ENCODE data around the gene RPL18. TPM values are rescaled to one million over a fixed set of nuclear protein-coding genes. Genes with fewer than 3 reads are reported as not detected.

The RPL18 gene
- total RNA-seq, 1 donor from 2014 or later: 4,233 TPM

DNA sequence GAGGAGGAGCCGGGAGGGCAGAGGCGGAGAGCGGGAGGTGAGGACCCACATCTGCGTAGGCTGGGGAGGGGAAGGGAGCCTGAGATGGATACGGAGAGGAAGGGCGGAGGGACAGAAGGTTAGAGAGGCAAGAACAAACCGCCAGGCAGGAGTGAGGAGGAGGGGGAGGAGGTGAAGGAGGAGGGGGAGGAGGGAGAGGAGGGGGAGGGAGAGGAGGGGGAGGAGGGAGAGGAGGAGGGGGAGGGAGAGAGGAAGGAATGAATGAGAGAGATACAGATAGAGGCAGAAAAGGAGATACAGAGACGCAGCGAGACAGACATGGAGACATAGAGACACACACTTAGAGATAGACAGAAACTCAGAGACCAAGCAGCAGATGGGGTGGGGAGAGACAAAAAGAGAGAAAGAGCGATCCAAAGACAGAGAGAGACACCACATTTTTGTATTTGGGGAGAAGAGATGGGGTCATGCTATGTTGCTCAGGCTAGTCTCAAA is 27.8 kb upstream of the RPL18 start:
- no peak for DNase-seq (ENCODE audit: low read depth)
- no peaks in the 10 kb centered on the region for H3K36me3 ChIP-seq (ENCODE audit: control insufficient read depth, insufficient read depth, low read length)
- no peak overlapping the region for H3K4me3 ChIP-seq (ENCODE audit: low read depth, low read length)
- H3K27me3 ChIP-seq (ENCODE audit: control insufficient read depth, insufficient read depth, low read length): no peaks in the 10 kb centered on the region
- TF ChIP-seq, protein P1, sequence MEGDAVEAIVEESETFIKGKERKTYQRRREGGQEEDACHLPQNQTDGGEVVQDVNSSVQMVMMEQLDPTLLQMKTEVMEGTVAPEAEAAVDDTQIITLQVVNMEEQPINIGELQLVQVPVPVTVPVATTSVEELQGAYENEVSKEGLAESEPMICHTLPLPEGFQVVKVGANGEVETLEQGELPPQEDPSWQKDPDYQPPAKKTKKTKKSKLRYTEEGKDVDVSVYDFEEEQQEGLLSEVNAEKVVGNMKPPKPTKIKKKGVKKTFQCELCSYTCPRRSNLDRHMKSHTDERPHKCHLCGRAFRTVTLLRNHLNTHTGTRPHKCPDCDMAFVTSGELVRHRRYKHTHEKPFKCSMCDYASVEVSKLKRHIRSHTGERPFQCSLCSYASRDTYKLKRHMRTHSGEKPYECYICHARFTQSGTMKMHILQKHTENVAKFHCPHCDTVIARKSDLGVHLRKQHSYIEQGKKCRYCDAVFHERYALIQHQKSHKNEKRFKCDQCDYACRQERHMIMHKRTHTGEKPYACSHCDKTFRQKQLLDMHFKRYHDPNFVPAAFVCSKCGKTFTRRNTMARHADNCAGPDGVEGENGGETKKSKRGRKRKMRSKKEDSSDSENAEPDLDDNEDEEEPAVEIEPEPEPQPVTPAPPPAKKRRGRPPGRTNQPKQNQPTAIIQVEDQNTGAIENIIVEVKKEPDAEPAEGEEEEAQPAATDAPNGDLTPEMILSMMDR (IDR thresholded peaks at IDR 0.05; ENCODE audit: insufficient read depth, low read length, severe bottlenecking): no peak
- no peak for FAIRE-seq

DNA sequence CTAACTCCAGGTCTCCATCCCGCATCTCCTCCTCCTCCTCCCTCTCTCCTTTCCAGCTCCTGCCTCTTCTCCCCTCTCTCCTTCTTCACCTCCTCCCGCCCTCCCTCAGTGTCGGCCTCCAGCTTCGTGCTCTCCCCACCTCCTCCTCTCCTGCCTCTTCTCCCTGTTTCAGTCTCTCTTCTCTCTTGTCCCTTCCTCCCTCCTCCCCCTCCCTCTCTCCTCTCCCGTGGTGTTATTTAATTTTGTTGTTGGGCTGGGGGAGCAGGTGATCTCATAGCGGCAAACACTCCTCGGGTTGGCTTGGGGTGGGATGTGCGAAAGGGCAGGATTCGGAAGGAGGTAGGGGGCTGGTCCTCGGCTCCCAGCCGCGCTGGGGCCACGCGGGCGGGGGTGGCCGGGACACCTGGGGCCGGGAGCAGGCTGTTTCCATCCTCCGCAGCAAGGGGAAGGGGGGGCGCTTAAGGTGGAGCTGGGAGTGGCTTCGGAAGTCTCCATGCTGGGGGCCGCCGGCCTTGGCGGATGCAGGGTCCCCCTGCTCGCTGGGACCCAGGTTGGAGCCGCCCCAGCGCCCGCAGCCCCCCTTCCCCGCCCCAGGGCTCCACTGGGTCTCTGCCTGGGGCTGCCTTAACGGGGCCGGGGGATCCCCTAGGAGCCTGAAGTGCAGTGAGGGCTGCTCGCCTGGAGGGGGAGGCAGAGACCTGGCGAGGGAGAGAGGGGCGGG is 27.2 kb upstream of the RPL18 start, which contains the start of gene CA11:
Gene CA11 (minus strand): TSS at position 187 of the 721 bp plus-strand sequence. CDS start 555 bp downstream, outside the sequence.
- peak; percentile 56 for DNase-seq (ENCODE audit: low read depth)
- Histone ChIP-seq H3K4me3 (ENCODE audit: low read depth, low read length) (peak within 1 kb of the TSS; percentile 47), H3K36me3 (ENCODE audit: control insufficient read depth, insufficient read depth, low read length) (no peaks in the 10 kb centered on the region), H3K27me3 (ENCODE audit: control insufficient read depth, insufficient read depth, low read length) (no peaks in the 10 kb centered on the region)
- TF ChIP-seq, protein P1 (IDR thresholded peaks at IDR 0.05; ENCODE audit: insufficient read depth, low read length, severe bottlenecking): peak; percentile 80
- no peak for FAIRE-seq

DNA sequence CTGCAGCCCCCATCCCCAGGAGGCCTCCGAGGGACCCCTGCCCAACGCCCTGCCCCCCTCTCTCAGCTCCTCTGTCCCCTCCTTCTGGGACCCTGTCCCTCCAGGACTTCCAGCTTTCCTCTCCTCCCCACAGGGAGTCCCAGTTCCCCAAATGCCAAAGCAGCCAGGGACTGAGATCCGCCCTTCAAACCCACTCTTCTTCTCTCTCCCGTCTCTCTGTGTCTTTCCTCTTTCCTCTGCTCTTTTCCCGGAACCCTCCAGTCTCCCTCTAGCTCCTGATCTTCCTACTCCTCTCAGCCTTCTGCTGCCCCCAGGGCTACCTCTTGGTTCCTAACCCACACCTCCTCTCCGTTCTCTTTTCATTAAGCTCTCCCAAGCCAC is 26.6 kb upstream of the RPL18 start:
- TF ChIP-seq, protein P1 (IDR thresholded peaks at IDR 0.05; ENCODE audit: insufficient read depth, low read length, severe bottlenecking): no peak
- Histone ChIP-seq H3K27me3 (ENCODE audit: control insufficient read depth, insufficient read depth, low read length) (no peaks in the 10 kb centered on the region), H3K4me3 (ENCODE audit: low read depth, low read length) (peak overlapping the region; percentile 47), H3K36me3 (ENCODE audit: control insufficient read depth, insufficient read depth, low read length) (no peaks in the 10 kb centered on the region)
- FAIRE-seq (no peak), DNase-seq (ENCODE audit: low read depth) (no peak)

DNA sequence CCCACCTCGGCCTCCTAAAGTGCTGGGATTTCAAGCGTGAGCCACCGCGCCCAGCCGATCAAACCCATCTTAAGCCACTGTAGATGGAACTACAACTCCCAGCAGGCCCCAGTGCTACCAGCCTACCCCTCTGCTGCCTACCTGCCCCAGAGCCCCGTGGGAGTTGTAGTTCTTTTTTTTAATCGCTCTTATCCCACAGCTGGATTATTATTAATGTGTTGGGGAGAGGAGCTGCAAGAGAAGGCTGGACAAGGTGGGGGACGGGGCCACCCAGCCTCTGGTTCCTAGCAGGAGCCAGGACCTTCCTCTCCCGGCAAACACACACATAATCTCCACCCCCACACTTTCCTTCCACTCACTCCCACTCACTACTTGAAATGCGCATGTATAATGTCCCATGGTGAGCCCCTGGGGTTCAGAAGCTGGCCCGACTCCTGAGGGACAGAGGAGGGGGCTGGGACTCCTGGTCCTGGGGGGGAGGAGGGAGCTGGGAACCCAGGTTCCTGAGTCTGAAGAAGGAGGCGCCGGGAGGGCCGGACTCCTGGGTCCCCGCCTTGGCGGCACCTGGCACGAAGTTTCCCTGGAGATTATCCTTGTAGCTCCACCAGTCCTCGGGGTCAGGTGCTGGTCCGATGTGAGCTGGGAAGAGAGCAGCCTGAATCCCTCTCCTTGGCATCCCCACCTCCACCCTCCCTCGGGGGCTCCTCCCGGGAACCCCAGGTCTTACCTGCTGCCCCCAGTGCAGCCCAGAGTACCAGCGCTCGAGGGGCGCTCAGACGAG is 26.1 kb upstream of the RPL18 start:
- Histone ChIP-seq H3K36me3 (ENCODE audit: control insufficient read depth, insufficient read depth, low read length) (no peaks in the 10 kb centered on the region), H3K27me3 (ENCODE audit: control insufficient read depth, insufficient read depth, low read length) (no peaks in the 10 kb centered on the region), H3K4me3 (ENCODE audit: low read depth, low read length) (peak overlapping the region; percentile 47)
- DNase-seq (ENCODE audit: low read depth) (peak; percentile 52), FAIRE-seq (no peak)
- TF ChIP-seq, protein P1 (IDR thresholded peaks at IDR 0.05; ENCODE audit: insufficient read depth, low read length, severe bottlenecking): no peak

DNA sequence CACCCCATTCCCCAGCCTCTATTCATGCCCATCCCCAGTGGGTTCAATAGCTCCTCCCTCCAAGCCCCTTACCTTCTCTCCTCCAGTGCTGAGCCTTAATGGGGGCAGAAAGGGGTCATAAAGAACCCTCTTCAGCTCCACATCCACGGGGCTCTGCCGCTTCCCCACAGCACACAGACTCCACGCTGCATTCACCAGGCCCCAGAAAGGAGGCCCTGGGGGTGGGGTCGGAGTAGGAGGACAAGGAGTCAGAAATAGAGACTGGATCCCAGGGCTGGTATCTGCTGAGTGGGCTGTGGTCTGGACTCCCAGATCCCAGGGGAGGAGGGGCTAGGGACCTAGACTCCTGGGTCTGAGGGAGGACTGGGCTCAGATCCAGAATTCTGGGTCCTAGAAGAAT is 25.4 kb upstream of the RPL18 start:
- H3K36me3 ChIP-seq (ENCODE audit: control insufficient read depth, insufficient read depth, low read length): no peaks in the 10 kb centered on the region
- TF ChIP-seq, protein P1 (IDR thresholded peaks at IDR 0.05; ENCODE audit: insufficient read depth, low read length, severe bottlenecking): no peak
- FAIRE-seq (no peak), DNase-seq (ENCODE audit: low read depth) (no peak)
- no peak overlapping the region for H3K4me3 ChIP-seq (ENCODE audit: low read depth, low read length)
- H3K27me3 ChIP-seq (ENCODE audit: control insufficient read depth, insufficient read depth, low read length): no peaks in the 10 kb centered on the region

All from bronchial epithelial cell (primary cell).